Kidney (tissue), 14 donors: ENCODE data around the gene KIRREL3. TPM values are rescaled to one million over a fixed set of nuclear protein-coding genes. Genes with fewer than 3 reads are reported as not detected.

Experiments used
- DNase-seq, 5 donors: peaks; one replicate each; pipeline ENCODE4 v3.0.0-alpha.2; 2013 to 2020
- FAIRE-seq: peaks from 2 replicates; lab custom pipeline; 2012; peaks lifted over from hg19 to GRCh38; lab: Jason Lieb, UNC
- H3K27ac ChIP-seq, 2 donors: one replicate each; pipeline ENCODE4 v1.7.0; 2013; ENCODE audit warnings: low read depth in 2 of 2, low read length in 2 of 2, inconsistent platforms in 1 of 2
- H3K27me3 ChIP-seq: one replicate; pipeline ENCODE4 v1.7.1; 2013; ENCODE audit warnings: low read length, inconsistent platforms; ENCODE audit not compliant: control insufficient read depth, insufficient read depth
- H3K36me3 ChIP-seq, 3 donors: one replicate each; pipeline versions ENCODE4 v1.7.0 to v1.7.1; 2013; ENCODE audit warnings: low read length in 3 of 3, control low read depth in 1 of 3, inconsistent platforms in 1 of 3; ENCODE audit not compliant: insufficient read depth in 3 of 3, control insufficient read depth in 2 of 3
- H3K4me1 ChIP-seq, 3 donors: one replicate each; pipeline versions ENCODE4 v1.7.0 to v1.7.1; 2013; ENCODE audit warnings: low read length in 3 of 3, inconsistent platforms in 1 of 3, low read depth in 1 of 3; ENCODE audit not compliant: control insufficient read depth in 2 of 3, insufficient read depth in 2 of 3
- H3K4me3 ChIP-seq, 3 donors: one replicate each; pipeline versions ENCODE4 v1.7.0 to v1.8.1; 2013; ENCODE audit warnings: low read length in 3 of 3, control low read depth in 1 of 3, inconsistent platforms in 1 of 3
- H3K9ac ChIP-seq, 3 donors: one replicate each; pipeline versions ENCODE4 v1.7.0 to v1.7.1; 2013; ENCODE audit warnings: low read length in 3 of 3, control low read depth in 1 of 3, inconsistent platforms in 1 of 3
- H3K9me3 ChIP-seq, 3 donors: one replicate each; pipeline versions ENCODE4 v1.7.0 to v1.7.1; 2013; ENCODE audit warnings: low read length in 3 of 3, control low read depth in 1 of 3, inconsistent platforms in 1 of 3; ENCODE audit not compliant: control insufficient read depth in 2 of 3, insufficient read depth in 1 of 3
- CTCF ChIP-seq: IDR thresholded peaks from 3 replicates; pipeline ENCODE4 v1.5.1; 2012; ENCODE audit warnings: mild to moderate bottlenecking, moderate library complexity, borderline replicate concordance; ENCODE audit not compliant: insufficient read depth; ENCODE audit errors: extremely low read depth
- intact Hi-C: fragments of 100-400 bp; cut with DNase I; formaldehyde crosslinking; loops from one replicate; pipeline ENCODE4 v1.11.1; 2022
- polyA plus RNA-seq: library from polyadenylated mRNA; stranded (reverse); fragments of 350-450 nt; fragmentation: Illumina TruSeq; extraction: RNeasy Lipid Tissue Mini Kit (QIAGEN cat#74804); gene quantifications from one replicate; pipeline ENCODE4 v1.2.3, GENCODE V29; 2014; ENCODE audit warnings: low read depth, low replicate concordance; ENCODE audit not compliant: insufficient read depth
- total RNA-seq: library from RNA; stranded (reverse); fragmentation: NEBNext Ultra II Directional; extraction: Animal tissue kit (Norgen Biotek cat#: 25700); gene quantifications from one replicate; pipeline ENCODE4 v1.2.1, GENCODE V29; 2021
- donor health status: control.
- donor health status: control.
- donor health status: control.
- donor health status: control.
- donor health status: control.
- donor health status: DM: yes; HTN: yes; CAD: no.
- donor health status: Normal renal cell carcinoma (clear cell type).

Gene KIRREL3
- total and polyA plus RNA-seq, 2 donors from 2014 or later: 0.19 to 0.22 TPM

- Histone ChIP-seq H3K27me3 (peaks cover 28% of the 10 kb centered on the region), H3K4me3 (no peak overlapping the region), H3K9me3 (no peaks in the 10 kb centered on the region), H3K9ac (no peak overlapping the region), H3K36me3 (no peaks in the 10 kb centered on the region), H3K27ac (no peak overlapping the region), H3K4me1 (peaks cover 0 to 7% (median 0%) of the 10 kb centered on the region in 3 donors)
- no peak for TF ChIP-seq CTCF
- FAIRE-seq (no peak), DNase-seq (no peak)
- intact Hi-C loops: loop anchor here (10.0 kb wide), 2 partner anchors 285 to 555 kb away; no protein-coding TSS in a partner anchor
Measured at GRCh38 chr11:126999366-126999765, 1.2 kb downstream of the KIRREL3 start.

DNA sequence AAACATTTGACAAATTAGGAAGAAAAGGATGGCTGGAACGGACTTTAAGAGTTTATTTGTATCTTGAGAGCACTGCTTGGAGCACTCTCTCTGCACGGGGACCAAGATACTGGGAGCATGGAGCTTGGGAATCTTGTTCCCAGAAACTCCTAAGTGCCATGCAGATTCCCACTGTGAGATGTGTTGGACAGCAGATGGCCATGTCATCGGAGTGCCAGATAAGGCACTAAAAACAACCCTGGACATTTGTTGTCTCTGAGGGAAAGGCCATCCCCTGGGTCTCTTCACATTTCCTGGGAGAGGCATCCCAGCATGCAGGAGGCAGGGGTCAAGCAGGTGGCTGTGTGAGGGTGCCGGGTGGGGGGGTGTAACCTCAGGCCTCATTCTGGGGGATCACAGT, 2.9 kb downstream of the KIRREL3 start:
- DNase-seq (no peak), FAIRE-seq (no peak)
- Histone ChIP-seq H3K27ac (no peak overlapping the region), H3K36me3 (no peaks in the 10 kb centered on the region), H3K9me3 (no peaks in the 10 kb centered on the region), H3K9ac (no peak overlapping the region), H3K4me1 (peaks cover 0 to 6% (median 0%) of the 10 kb centered on the region in 3 donors), H3K4me3 (no peak overlapping the region), H3K27me3 (peaks cover 26% of the 10 kb centered on the region)
- no peak for TF ChIP-seq CTCF
- intact Hi-C loops: loop anchor here (10.0 kb wide), 2 partner anchors 283 to 553 kb away; no protein-coding TSS in a partner anchor

- H3K9ac ChIP-seq: no peak overlapping the region
- intact Hi-C loops: loop anchor here (10.0 kb wide), 2 partner anchors 282 to 552 kb away; no protein-coding TSS in a partner anchor
- no peak overlapping the region for H3K4me3 ChIP-seq
- no peak overlapping the region for H3K27ac ChIP-seq
- FAIRE-seq (no peak), DNase-seq (no peak)
- TF ChIP-seq CTCF: no peak
- H3K27me3 ChIP-seq: peaks cover 26% of the 10 kb centered on the region
- H3K9me3 ChIP-seq: no peaks in the 10 kb centered on the region
- H3K36me3 ChIP-seq: no peaks in the 10 kb centered on the region
- peaks cover 0 to 6% (median 0%) of the 10 kb centered on the region in 3 donors for H3K4me1 ChIP-seq
Measured at GRCh38 chr11:126997196-126997595, 3.4 kb downstream of the KIRREL3 start.
